ENCODE data around the gene PLEKHA1.

The PLEKHA1 gene

DNA sequence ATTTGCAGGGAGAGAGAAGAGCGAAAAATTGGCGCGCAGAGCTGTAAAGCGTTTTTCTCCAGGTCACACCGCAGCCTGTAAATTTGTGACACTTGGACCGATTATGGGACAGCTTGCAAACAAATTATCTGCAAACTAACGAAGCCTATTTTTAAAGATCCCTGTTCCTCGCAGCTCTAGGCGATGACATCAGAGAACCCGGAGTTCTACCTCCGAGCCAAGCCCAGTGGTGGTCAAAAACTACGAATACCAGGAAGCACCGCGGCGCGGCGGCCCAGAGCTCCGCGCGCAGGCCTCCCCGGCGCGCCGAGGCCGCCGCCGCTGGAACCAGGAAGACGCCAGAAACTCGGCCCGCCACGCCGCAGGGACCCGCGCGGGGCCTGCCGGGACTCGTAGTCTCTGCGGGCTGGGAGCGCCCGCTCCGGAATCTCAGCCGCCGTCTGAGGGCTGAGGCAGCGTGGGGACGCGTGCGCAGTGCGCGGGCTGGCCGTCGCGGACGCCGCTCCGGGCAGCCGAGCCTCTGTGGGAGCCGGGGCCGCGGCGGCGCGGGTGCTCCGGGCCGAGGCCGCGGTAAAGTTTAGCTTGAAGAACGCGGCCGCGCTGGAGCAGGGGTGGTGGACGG is at the start of gene PLEKHA1:
Gene PLEKHA1, plus strand, starts transcription at position 472 of the 622 bp plus-strand sequence. CDS start 18,493 bp downstream, outside the sequence.
- DNase-seq: peak; percentile 94

- DNase-seq: no peak
Observed at GRCh38 chr10:122325235-122325634, 49.3 kb upstream of the PLEKHA1 start.

GRCh38 chr10:122326385-122326784 is 48.1 kb upstream of the PLEKHA1 start:
- no peak for DNase-seq

GRCh38 chr10:122326806-122327205 is 47.7 kb upstream of the PLEKHA1 start:
- DNase-seq: no peak

- no peak for DNase-seq
Observed at GRCh38 chr10:122327237-122328206, 47.0 kb upstream of the PLEKHA1 start.

- DNase-seq: peak in 1 of 2 donors; percentile 3
Observed at GRCh38 chr10:122328676-122329075, 45.8 kb upstream of the PLEKHA1 start.

DNA sequence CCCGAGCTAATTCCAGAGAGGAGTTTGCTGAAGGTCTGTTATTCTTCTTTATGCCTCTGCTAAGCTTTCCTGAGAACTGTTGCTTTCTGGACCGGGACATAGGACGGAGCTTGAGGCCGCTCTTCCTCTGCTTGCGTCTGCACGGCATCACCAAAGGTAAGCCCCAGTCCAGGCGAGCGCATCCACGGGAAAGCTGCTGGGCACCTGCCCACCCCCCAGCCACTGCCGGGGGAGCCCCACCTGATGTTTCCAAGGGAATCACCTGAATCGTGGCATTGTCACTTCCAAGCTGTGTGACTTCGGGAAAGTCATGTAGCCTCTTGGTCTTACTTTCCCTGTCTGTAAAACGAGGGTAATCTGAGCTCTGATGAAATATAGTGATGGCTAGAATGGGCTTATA is 45.1 kb upstream of the PLEKHA1 start:
- DNase-seq: no peak

- DNase-seq: no peak
Observed at GRCh38 chr10:122331100-122331499, 43.4 kb upstream of the PLEKHA1 start.

- no peak for DNase-seq
Observed at GRCh38 chr10:122331615-122332446, 42.7 kb upstream of the PLEKHA1 start.

GRCh38 chr10:122333037-122333436 is 41.5 kb upstream of the PLEKHA1 start:
- DNase-seq: no peak

GRCh38 chr10:122336332-122336731 is 38.2 kb upstream of the PLEKHA1 start:
- DNase-seq: no peak

DNA sequence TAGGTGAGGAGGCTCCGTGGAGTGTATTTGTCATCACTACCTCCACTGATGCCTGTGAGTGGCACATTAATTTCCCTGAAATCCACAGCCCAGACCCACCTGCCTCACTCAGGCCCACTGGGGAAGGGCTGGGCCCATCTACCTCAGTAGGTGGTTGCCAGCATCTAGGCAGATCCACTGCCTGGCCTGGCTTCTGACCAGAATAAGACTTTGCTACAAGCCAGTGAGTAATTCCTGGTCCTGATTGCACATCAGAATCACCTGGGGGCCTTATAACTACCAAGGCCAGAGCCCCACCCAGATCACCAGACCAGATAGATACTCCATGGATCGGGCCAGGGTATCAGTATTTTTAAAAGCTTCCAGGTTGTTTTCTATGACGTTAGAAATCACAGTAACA is 37.5 kb upstream of the PLEKHA1 start:
- DNase-seq: no peak

DNA sequence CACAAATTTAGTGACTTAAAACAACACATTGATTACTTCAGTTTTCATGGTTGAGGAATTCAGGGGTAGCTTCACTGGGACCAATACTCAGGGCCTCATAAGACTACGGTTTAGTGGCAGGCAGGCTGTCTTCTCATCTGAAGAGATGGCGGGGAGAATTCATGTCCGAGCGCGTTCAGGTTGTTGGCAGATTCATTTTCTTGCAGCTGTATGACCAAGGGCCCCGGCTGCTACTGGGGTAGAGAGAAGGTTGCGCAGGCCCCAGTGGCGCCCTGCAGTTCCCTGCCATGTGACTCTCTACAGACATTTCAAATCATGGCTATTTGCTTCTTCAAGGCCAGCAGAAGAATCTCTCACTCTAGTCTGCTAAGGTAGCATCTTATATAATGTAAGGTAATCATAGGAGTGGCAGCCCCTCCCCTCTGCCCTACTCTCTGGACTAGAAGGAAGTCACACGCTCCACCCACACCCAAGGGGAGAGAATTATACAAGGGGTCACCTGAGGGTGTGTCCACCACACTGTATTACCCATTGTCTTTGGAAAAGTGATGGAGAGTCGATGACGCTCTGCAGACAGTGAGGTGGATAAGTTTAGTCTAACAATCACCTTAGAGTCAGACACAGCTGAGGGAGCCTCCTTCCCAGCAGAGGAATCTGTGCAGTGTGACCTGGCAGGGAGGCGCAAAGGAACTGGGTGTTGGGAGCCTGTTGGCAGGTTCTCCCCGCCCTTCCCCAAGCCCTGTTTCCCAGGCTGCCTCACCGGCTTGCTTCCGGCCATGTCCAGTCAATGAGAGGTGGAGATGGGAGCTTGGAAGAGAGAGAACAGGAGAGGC is 35.7 kb upstream of the PLEKHA1 start:
- DNase-seq: no peak

GRCh38 chr10:122341141-122341810 is 33.2 kb upstream of the PLEKHA1 start:
- DNase-seq: no peak

- peak; percentile 63 to 76 for DNase-seq
Observed at GRCh38 chr10:122342293-122343134, 32.0 kb upstream of the PLEKHA1 start.

DNA sequence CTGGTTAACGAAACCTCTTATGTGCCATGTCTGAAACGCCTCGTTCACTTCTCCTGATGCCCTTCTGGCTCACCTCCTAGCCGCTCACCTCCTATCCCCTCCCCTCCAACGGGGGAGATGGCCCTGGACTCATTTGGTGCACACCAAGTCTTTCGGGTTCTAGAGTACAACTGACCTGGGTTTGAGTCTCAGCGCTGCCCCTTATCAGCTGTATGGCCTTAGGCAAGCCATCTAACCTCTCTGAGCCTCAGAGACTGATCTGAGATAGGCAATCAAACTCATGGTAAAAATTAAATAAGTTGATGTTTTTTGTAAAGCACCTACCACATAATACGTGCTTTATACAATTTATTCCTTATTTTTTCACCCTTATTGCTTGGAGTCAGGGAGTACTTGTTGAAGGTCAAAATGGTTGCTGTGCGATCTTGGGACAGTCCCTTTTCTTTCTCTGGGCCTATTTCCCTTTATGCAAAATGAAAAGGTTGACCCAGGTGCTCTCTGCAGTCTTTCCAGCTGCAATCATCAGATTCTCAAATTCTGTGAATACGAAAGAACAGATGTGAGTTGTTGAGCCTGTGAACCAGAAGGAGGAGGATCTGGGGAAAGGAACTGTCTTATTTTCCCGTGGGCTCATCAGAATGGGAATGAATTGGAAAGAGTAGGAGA is 31.2 kb upstream of the PLEKHA1 start:
- no peak for DNase-seq

DNA sequence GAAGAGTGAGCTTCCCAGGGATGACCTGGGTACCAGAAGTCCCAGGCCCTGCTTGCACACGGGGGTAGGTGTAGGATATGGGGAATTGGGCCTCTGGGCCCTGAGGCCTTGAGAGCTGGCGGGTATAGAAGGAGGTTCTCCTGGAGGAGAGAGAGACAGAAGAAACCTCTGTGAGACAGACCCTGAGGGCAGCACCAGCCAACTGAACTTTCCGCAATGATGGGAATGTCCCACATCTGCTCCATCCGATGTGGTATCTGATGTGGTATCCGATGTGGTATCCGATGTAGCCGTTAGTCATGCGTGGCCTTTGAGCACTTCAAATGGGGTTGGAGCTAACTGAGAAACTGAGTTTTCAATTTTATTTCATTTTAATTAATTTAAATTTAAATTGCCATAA is 30.6 kb upstream of the PLEKHA1 start:
- DNase-seq: no peak

GRCh38 chr10:122344741-122345258 is 29.7 kb upstream of the PLEKHA1 start:
- DNase-seq: no peak

DNA sequence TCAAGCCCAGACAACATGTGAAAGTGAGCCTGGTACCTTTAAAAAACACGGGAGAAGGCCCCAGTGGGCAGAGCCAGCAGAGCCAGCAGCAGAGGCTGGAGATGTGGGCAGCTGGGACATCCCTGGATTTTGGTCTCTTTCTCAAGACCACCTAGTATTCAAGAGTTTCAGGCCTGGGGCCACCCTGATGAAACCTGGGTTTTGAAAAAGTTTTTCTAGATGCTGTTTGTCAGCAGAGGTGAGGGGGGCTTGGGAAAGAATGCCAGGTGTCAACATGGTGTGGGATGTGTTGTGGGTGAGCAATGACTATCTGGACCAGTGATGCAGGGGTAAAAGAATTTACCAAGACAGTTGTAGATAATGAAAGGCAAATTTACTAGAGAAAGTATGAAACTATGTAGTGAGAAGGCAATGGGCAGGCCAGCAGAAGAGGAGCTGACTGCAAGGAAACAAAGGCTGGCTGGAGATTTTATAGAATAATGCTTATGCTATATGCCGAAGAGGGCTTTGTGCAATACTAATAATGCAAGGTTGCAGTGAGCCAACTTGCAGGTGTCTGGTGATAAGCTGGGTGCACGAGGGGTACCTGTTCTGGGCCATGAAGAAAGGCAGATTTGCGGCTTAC is 28.1 kb upstream of the PLEKHA1 start:
- DNase-seq: no peak

Data from CD4-positive, alpha-beta T cell treated with Interleukin-4 for 1 hour (primary cell).